MG63 (cell line): ENCODE results near the gene CCDC117. TPM values are rescaled to one million over a fixed set of nuclear protein-coding genes. Genes with fewer than 3 reads are reported as not detected.
"Not testable (repeated sequence)": the region's sequence is repeated elsewhere in the genome, so short reads cannot be mapped to it uniquely, and the experiment has no call there.

Experiments used
- DNase-seq: peaks from one replicate; pipeline ENCODE4 v3.0.0-alpha.2; 2020
- H3K27me3 ChIP-seq: fragments of 250-450 bp; sonication (Bioruptor Pico); 2 replicates; pipeline ENCODE4 v1.5.1; 2020; ENCODE audit warnings: mild to moderate bottlenecking, moderate library complexity
- H3K36me3 ChIP-seq: fragments of 250-450 bp; sonication (Bioruptor Pico); 2 replicates; pipeline ENCODE4 v1.5.1; 2020; ENCODE audit warnings: mild to moderate bottlenecking, moderate library complexity
- H3K4me3 ChIP-seq: fragments of 250-450 bp; sonication (Bioruptor Pico); 2 replicates; pipeline ENCODE4 v1.5.1; 2020; ENCODE audit warnings: mild to moderate bottlenecking, moderate library complexity
- H3K9me3 ChIP-seq: fragments of 250-450 bp; sonication (Bioruptor Pico); 2 replicates; pipeline ENCODE4 v1.5.1; 2020; ENCODE audit warnings: mild to moderate bottlenecking, moderate library complexity
- total RNA-seq: library from RNA; depleted of rRNA; stranded (reverse); fragments of >200 nt; shearing (Covaris generic); gene quantifications from 2 replicates; pipeline ENCODE4 v1.2.3, GENCODE V29; 2014; ENCODE audit warnings: low replicate concordance

Gene CCDC117
- total RNA-seq, 1 experiment from 2014 or later, result 25.4 TPM

GRCh38 chr22:28815111-28815510, 42.6 kb downstream of the CCDC117 start:
- H3K9me3 ChIP-seq, result no peaks in the 10 kb centered on the region
- no peaks in the 10 kb centered on the region for H3K27me3 ChIP-seq
- DNase-seq, result no peak
- H3K36me3 ChIP-seq, result no peaks in the 10 kb centered on the region
- H3K4me3 ChIP-seq, result no peak overlapping the region

GRCh38 chr22:28815729-28816128, 43.2 kb downstream of the CCDC117 start:
- no peak for DNase-seq
- H3K9me3 ChIP-seq, result no peaks in the 10 kb centered on the region
- H3K27me3 ChIP-seq, result no peaks in the 10 kb centered on the region
- no peak overlapping the region for H3K4me3 ChIP-seq
- no peaks in the 10 kb centered on the region for H3K36me3 ChIP-seq

- Histone ChIP-seq H3K9me3 (no peaks in the 10 kb centered on the region), H3K36me3 (no peaks in the 10 kb centered on the region), H3K4me3 (no peak overlapping the region), H3K27me3 (no peaks in the 10 kb centered on the region)
- no peak for DNase-seq
These were observed 44.6 kb downstream of the CCDC117 start for GRCh38 chr22:28817064-28817463.

GRCh38 chr22:28817919-28818859, 45.7 kb downstream of the CCDC117 start:
- H3K36me3 ChIP-seq, result no peaks in the 10 kb centered on the region
- H3K4me3 ChIP-seq, result no peak overlapping the region
- no peaks in the 10 kb centered on the region for H3K9me3 ChIP-seq
- DNase-seq, result no peak
- H3K27me3 ChIP-seq, result no peaks in the 10 kb centered on the region

- Histone ChIP-seq H3K9me3 (no peaks in the 10 kb centered on the region), H3K4me3 (no peak overlapping the region)
- DNase-seq, result no peak
These were observed 47.0 kb downstream of the CCDC117 start for GRCh38 chr22:28819253-28820096.

GRCh38 chr22:28820885-28821284, 48.4 kb downstream of the CCDC117 start:
- H3K9me3 ChIP-seq, result no peaks in the 10 kb centered on the region
- no peaks in the 10 kb centered on the region for H3K27me3 ChIP-seq
- H3K4me3 ChIP-seq, result no peak overlapping the region
- DNase-seq, result no peak
- no peaks in the 10 kb centered on the region for H3K36me3 ChIP-seq

More at GRCh38 chr22:28819253-28820096, 47.0 kb downstream of the CCDC117 start:
- H3K27me3 ChIP-seq, result no peaks in the 10 kb centered on the region
- H3K36me3 ChIP-seq, result no peaks in the 10 kb centered on the region

- Histone ChIP-seq H3K4me3 (no peak overlapping the region), H3K9me3 (no peaks in the 10 kb centered on the region), H3K27me3 (no peaks in the 10 kb centered on the region), H3K36me3 (no peaks in the 10 kb centered on the region)
- DNase-seq, result no peak
These were observed 49.0 kb downstream of the CCDC117 start for GRCh38 chr22:28821452-28821851.

GRCh38 chr22:28822930-28823551, 50.5 kb downstream of the CCDC117 start:
- Histone ChIP-seq H3K4me3 (no peak overlapping the region), H3K9me3 (no peaks in the 10 kb centered on the region), H3K36me3 (no peaks in the 10 kb centered on the region), H3K27me3 (no peaks in the 10 kb centered on the region)
- no peak for DNase-seq

GRCh38 chr22:28824455-28824854, 52.0 kb downstream of the CCDC117 start:
- not testable (repeated sequence) for H3K27me3 ChIP-seq, H3K4me3 ChIP-seq, H3K9me3 ChIP-seq, DNase-seq, H3K36me3 ChIP-seq

- not testable (repeated sequence) for H3K9me3 ChIP-seq, H3K27me3 ChIP-seq, H3K4me3 ChIP-seq, H3K36me3 ChIP-seq, DNase-seq
These were observed 53.9 kb downstream of the CCDC117 start for GRCh38 chr22:28826430-28826829.

- DNase-seq, result no peak
These were observed 54.4 kb downstream of the CCDC117 start for GRCh38 chr22:28826921-28827320.

GRCh38 chr22:28829358-28830181, 57.1 kb downstream of the CCDC117 start:
- no peaks in the 10 kb centered on the region for H3K27me3 ChIP-seq
- H3K9me3 ChIP-seq, result no peaks in the 10 kb centered on the region
- no peaks in the 10 kb centered on the region for H3K36me3 ChIP-seq
- peak; percentile 42 for DNase-seq
- no peak overlapping the region for H3K4me3 ChIP-seq

More at GRCh38 chr22:28826921-28827320, 54.4 kb downstream of the CCDC117 start:
- no peaks in the 10 kb centered on the region for H3K36me3 ChIP-seq
- no peak overlapping the region for H3K4me3 ChIP-seq
- H3K9me3 ChIP-seq, result no peaks in the 10 kb centered on the region
- no peaks in the 10 kb centered on the region for H3K27me3 ChIP-seq

- Histone ChIP-seq H3K4me3 (no peak overlapping the region), H3K27me3 (no peaks in the 10 kb centered on the region), H3K9me3 (no peaks in the 10 kb centered on the region), H3K36me3 (no peaks in the 10 kb centered on the region)
- no peak for DNase-seq
These were observed 57.9 kb downstream of the CCDC117 start for GRCh38 chr22:28830441-28830840.

- Histone ChIP-seq H3K4me3 (no peak overlapping the region), H3K36me3 (no peaks in the 10 kb centered on the region)
- no peak for DNase-seq
These were observed 58.9 kb downstream of the CCDC117 start for GRCh38 chr22:28831140-28832072.

GRCh38 chr22:28832731-28833130, 60.2 kb downstream of the CCDC117 start:
- H3K9me3 ChIP-seq, result no peaks in the 10 kb centered on the region
- no peak for DNase-seq
- H3K36me3 ChIP-seq, result no peaks in the 10 kb centered on the region
- H3K27me3 ChIP-seq, result no peaks in the 10 kb centered on the region
- H3K4me3 ChIP-seq, result no peak overlapping the region

More at GRCh38 chr22:28831140-28832072, 58.9 kb downstream of the CCDC117 start:
- Histone ChIP-seq H3K9me3 (no peaks in the 10 kb centered on the region), H3K27me3 (no peaks in the 10 kb centered on the region)
